IPS-NIHi7 (cell line): Measurements from ENCODE around the gene CENPN.
A peak's percentile ranks its signal among the peaks of the same experiment; 100 is the strongest.

Experiments used
- DNase-seq: peaks from one replicate; pipeline ENCODE4 v3.0.0; 2012; ENCODE audit warnings: mixed read lengths; ENCODE audit errors: extremely low spot score

Gene CENPN

DNA sequence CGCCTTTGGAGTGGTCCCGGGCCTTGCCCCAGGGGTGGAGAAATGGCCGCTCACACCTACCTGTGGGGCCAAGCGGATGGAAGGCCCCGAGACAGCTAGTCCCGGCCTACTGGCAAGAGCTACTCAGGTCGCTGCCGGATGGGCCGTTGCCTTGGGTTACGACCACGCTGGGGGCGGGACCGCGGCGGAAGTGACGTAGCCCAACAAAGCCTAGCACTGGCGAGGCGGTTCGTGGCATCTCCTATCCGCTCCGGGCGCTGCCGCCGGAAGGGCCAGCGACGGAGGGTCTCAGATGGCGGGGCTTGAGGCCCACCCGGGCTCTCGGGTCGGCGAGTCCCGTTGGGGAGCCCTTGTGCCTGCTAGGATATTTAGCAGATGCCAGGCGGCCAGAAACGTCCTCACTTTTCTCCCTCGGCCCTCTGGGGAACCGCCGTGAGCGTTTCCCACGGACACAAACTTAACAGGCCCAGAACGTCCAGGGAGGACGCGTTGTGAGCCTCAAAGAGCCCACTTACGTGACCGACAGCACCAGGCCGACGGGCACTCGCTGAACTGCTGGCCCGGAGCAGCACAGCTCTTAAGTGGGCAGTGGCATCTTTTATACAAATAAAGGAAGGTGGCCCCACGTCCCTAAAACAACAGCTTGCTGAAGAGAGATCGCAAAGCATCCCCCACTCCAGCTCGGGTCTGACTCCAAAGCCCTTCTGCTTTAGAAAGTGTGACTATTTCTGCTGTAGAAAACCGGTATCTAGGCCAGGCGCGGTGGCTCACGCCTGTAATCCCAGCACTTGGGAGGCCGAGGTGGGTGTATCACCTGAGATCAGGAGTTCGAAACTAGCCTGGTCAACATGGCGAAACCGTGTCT is 70.3 kb downstream of the CENPN start, which contains the start of gene C16orf46:
C16orf46 (minus strand) TSS at position 163 of the 865 bp plus-strand sequence. CDS start 13,283 bp downstream, outside the sequence.
- DNase-seq = peak; percentile 97

DNA sequence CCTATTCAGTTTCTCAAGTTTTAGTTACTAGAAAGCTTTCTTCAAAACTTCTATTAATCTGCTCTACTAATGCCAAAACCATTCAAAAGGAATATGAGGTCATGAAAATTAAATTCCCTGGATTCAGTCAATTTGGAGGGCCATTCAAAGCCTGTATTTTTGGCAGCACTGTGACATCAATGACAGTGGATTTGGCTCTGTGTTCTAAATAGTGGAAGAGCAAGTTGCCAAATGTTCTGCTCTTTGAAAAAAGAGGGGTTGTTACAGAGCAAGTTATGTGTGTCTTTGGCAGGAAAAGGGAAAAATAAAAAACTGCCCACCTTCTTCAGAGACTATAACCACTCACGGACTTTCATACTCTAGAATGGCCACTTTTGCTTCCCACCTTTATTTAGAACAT is 73.2 kb downstream of the CENPN start:
- no peak for DNase-seq

DNA sequence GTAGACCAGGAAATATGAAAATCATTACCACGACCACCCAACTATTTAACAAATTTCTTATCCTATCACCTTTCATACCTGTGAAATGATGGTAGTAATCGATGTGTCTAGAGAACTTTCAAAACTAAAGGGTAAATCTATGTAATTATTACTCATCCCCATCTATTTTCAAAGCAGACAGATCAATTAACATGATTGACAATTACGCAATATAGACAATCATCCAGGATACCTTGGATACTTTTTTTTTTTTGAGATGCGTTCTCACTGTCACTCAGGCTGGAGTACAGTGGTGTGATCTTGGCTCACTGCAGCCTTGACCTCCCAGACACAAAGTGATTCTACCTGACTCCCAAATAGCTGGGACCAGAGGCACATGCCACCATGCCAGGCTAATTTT is 74.0 kb downstream of the CENPN start:
- DNase-seq = no peak
